GM12872 (cell line): ENCODE measurements around the gene TNXB.

ENCODE experiments used
- TF ChIP-seq, protein P1 (sequence below): IDR thresholded peaks from 3 replicates; pipeline ENCODE4 v1.5.1; 2011; ENCODE audit warnings: low read depth, mild to moderate bottlenecking, low read length, moderate library complexity; ENCODE audit not compliant: insufficient read depth

TNXB gene

DNA sequence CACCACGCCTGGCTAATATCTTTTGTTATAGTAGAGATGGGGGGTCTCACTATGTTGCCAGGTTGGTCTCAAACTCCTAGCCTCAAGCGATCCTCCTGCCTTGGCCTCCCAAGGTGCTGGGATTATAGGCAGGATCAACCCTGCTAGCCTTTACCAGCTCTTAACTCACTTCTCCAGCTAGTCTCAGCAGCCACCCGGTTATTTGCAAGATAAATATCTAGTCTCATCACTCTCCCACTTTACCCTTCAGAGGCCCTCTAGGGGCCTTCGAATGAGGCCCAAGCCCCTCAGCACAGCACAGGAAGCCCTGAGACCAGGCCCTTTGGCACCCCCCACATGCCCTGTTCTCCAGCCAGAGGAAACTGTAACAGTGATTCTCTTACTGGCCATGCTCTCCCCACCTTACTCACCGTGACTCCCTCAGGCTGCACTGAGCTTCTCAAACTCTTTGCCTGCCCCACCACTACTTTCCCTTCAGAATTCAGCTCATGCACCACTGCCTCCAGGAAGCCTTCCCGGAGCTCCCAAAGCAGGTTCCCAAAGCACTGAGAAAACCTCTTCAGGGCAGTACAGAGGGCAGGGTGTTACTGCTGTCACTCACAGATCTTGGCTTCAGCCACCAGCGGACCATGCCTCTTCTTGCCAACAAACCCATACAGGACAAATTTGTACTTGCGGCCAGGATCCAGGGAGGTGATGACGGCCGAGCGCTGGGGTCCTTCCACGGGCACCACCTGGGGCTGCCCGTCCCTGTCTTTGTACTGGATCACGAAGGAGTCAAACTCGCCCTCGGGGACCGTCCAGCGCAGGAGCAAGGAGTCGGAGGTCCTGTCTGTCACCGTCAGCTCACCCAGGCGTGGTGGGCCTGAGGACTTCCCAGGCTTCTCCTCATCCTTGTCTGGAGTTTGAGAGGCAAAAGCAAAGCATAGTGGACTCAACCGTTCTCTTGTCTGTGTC is 25.0 kb downstream of the TNXB start:
- TF ChIP-seq, protein P1, sequence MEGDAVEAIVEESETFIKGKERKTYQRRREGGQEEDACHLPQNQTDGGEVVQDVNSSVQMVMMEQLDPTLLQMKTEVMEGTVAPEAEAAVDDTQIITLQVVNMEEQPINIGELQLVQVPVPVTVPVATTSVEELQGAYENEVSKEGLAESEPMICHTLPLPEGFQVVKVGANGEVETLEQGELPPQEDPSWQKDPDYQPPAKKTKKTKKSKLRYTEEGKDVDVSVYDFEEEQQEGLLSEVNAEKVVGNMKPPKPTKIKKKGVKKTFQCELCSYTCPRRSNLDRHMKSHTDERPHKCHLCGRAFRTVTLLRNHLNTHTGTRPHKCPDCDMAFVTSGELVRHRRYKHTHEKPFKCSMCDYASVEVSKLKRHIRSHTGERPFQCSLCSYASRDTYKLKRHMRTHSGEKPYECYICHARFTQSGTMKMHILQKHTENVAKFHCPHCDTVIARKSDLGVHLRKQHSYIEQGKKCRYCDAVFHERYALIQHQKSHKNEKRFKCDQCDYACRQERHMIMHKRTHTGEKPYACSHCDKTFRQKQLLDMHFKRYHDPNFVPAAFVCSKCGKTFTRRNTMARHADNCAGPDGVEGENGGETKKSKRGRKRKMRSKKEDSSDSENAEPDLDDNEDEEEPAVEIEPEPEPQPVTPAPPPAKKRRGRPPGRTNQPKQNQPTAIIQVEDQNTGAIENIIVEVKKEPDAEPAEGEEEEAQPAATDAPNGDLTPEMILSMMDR: no peak

DNA sequence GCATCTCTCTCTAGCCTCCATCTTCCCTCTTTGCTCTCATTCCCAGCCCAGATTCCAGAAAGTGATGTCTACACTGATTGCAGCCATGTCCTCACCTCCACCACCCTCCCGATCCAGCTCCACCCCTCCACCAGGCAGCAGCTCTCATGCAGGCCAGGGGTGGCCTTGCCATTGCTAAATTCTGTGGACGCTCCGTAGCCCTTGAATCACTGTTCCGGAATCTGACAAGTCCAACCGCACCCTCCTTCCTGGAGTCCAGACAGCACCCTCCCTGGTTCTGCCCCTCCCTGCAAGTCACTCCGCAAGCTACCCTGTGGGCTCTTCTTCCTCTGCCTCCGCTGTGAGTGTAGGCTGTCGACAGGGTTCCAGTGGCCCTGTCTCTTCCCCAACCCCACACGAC is 26.2 kb downstream of the TNXB start:
- TF ChIP-seq, protein P1: no peak

DNA sequence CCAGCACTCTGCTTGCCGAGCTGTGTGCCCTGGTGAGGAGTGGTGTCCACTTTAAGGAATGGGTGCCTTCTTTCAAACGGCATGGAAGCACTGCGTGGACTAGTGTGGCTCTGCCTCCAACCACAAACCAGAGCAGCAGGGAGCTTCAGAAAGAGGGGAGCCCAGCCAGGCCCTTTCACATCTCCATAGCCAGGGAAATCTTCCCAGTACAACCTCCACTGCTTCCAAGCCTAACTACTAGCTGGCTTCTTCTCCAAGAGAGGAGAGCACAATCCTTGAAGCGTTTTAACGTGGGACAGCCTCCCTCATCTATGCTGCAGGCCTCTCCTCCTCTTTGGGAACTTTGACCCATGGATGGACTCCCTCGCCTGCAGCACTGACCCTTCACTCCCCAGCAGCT is 26.7 kb downstream of the TNXB start:
- TF ChIP-seq, protein P1: no peak

DNA sequence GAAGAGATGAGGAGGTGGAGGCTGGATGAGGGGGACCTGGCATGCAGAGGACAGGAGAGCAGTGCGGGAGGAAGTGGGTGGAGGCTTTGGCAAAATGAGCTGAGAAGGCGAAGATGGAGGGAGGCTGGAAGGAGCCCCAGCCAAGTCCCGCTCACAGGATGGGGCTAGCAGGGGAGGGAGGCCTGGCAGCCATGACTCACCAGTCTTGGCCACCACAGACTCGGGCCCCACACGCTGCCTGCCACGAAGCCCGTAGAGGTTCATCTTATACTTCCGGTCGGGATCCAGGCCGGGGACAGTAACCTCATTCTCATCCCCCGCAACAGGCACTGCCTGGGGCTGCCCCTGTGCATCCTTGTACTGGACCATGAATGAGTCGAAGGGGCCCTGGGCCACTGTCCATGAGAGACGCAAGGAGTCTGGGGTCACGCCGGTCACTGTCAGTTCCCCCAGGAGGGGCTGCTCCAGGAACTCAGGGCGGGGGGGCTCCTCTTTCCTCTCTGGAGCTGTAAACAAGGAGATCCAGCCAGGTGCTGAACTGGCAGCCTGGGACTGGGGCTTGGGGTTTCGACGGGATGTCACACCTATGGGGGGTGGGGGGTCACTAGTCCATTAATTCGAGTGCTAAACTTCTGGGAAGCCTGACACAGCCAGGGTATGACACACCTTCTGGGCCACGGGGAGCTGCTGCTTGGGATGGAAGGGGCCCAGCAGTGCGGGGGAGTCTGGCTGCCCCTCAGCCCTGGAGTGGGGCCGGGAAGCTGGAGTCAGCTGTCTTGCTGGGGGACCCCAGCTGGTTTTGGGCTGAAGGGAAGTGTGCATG is 27.8 kb downstream of the TNXB start:
- TF ChIP-seq, protein P1: no peak

DNA sequence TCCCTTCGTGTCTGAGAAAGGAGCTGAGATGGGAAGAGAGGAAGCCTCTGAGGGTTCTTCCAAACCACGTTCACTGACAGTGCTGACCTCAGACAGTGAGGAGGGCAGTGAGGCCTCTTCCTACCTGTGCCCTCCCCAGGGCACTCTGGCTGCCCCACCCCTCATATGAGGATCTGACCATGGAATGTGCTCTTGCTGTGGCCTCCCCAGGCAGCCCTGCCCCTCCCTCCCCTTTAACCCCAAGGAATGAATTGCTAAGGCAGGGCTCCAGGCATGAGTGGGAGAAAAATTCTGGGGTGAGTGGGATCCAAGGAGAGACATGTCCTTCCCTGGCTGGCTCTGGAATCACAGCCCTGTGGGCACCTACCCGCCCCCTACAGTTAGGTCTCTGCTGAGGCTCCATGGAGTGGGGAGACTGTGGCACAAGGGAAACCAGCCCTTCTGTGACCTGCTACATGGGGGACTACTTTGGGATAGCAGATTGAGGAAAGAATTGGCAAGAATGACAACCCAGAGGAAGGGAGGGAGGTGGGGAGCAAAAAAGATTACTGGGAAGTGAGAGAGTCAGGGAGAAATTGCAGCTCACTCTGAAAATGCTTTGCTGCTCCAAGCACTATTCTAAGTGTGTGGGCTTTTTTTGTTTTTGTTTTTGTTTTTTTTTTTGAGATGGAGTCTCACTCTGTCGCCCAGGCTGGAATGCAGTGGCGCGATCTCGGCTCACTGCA is 29.4 kb downstream of the TNXB start:
- TF ChIP-seq, protein P1: no peak

DNA sequence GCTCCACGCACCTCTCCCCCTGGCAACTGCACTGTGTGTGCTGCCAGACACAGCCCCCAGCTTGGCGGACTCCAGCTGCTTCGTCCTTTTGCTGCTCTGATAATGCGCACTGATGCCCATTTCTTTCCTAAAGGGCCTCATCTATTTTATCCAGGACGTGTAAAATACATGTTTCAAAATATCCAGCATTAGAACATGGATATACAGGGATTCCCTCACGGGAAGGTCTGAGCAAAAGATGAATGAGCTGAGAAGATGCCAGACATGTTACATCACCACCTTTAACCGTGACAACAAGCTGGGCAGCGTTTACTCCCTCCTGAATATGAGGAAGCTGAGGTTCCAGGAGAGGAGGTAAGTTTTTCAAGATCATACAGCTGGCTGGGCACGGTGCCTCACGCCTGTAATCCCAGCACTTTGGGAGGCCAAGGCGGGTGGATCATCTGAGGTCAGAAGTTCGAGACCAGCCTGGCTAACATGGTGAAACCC is 32.8 kb downstream of the TNXB start:
- TF ChIP-seq, protein P1: no peak

DNA sequence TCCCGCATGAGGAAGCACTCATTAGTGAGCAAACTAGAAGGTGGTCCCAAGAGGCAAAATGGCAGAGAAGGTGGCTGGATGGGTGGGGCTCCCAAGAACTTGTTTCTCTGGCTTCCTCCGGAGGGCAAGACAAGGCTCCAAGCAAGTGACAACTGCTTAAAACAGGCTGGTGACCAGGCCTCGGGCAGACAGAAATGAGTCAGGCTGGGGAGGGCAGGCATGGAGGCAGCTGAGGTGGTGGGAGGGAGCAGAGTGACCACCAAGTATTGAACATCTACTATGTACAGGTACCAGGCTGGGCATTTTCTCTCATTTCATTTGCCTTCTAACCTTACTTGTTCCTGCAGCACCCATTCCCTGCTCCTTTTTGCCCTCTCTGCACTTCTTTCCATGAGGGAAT is 33.4 kb downstream of the TNXB start:
- TF ChIP-seq, protein P1: no peak
